NCI-H69 (cell line): ENCODE data around the gene DEFB131A.
"Not testable (repeated sequence)": the region's sequence is repeated elsewhere in the genome, so short reads cannot be mapped to it uniquely, and the experiment has no call there.

Experiments used
- DNase-seq: peaks from one replicate; lab custom pipeline; 2025; lab: John Stamatoyannopoulos, UW

The DEFB131A gene

GRCh38 chr4:9444114-9444513 is at the start of gene DEFB131A:
Gene DEFB131A, plus strand, starts transcription at chr4:9444414. Its CDS starts 120 bp downstream, at chr4:9444534.
- DNase-seq, result not testable (repeated sequence)

- DNase-seq, result not testable (repeated sequence)
These were observed 38.4 kb upstream of the DEFB131A start for GRCh38 chr4:9405774-9406173.

GRCh38 chr4:9406491-9406890 is 37.7 kb upstream of the DEFB131A start:
- not testable (repeated sequence) for DNase-seq

- DNase-seq, result no peak
These were observed 34.4 kb upstream of the DEFB131A start for GRCh38 chr4:9409793-9410192.

GRCh38 chr4:9421884-9422455 is 22.2 kb upstream of the DEFB131A start:
- not testable (repeated sequence) for DNase-seq

- DNase-seq, result not testable (repeated sequence)
These were observed 18.3 kb upstream of the DEFB131A start for GRCh38 chr4:9425916-9426315.

GRCh38 chr4:9430061-9430460 is 14.2 kb upstream of the DEFB131A start:
- not testable (repeated sequence) for DNase-seq

- DNase-seq, result not testable (repeated sequence)
These were observed 10.9 kb upstream of the DEFB131A start for GRCh38 chr4:9433320-9433719.

- DNase-seq, result not testable (repeated sequence)
These were observed 7.5 kb upstream of the DEFB131A start for GRCh38 chr4:9436728-9437127.

- not testable (repeated sequence) for DNase-seq
These were observed 1.9 kb upstream of the DEFB131A start for GRCh38 chr4:9442355-9442754.

- not testable (repeated sequence) for DNase-seq
These were observed 467 bp downstream of the DEFB131A start for GRCh38 chr4:9444681-9445080.

- not testable (repeated sequence) for DNase-seq
These were observed 8.0 kb downstream of the DEFB131A start for GRCh38 chr4:9452251-9452650.

GRCh38 chr4:9454284-9454683 is 10.1 kb downstream of the DEFB131A start:
- not testable (repeated sequence) for DNase-seq

- not testable (repeated sequence) for DNase-seq
These were observed 10.8 kb downstream of the DEFB131A start for GRCh38 chr4:9455046-9455445.

- not testable (repeated sequence) for DNase-seq
These were observed 35.3 kb downstream of the DEFB131A start for GRCh38 chr4:9479466-9479865.

GRCh38 chr4:9480066-9480465 is 35.9 kb downstream of the DEFB131A start:
- DNase-seq, result not testable (repeated sequence)

GRCh38 chr4:9482871-9483270 is 38.7 kb downstream of the DEFB131A start:
- DNase-seq, result not testable (repeated sequence)

GRCh38 chr4:9483682-9484081 is 39.5 kb downstream of the DEFB131A start:
- DNase-seq, result not testable (repeated sequence)

- not testable (repeated sequence) for DNase-seq
These were observed 42.7 kb downstream of the DEFB131A start for GRCh38 chr4:9486880-9487279.

- not testable (repeated sequence) for DNase-seq
These were observed 44.6 kb downstream of the DEFB131A start for GRCh38 chr4:9488796-9489195.

GRCh38 chr4:9490496-9490895 is 46.3 kb downstream of the DEFB131A start:
- not testable (repeated sequence) for DNase-seq

- DNase-seq, result not testable (repeated sequence)
These were observed 46.8 kb downstream of the DEFB131A start for GRCh38 chr4:9490986-9491385.

GRCh38 chr4:9493589-9493988 is 49.4 kb downstream of the DEFB131A start:
- not testable (repeated sequence) for DNase-seq
